Fibroblast of gingiva (primary cell): ENCODE results near the gene TMPRSS9.
"Not testable (repeated sequence)": the region's sequence is repeated elsewhere in the genome, so short reads cannot be mapped to it uniquely, and the experiment has no call there.

Source experiments
- DNase-seq: peaks from one replicate; pipeline ENCODE4 v3.0.0-alpha.2; 2011; ENCODE audit warnings: low read depth

Gene TMPRSS9

DNA sequence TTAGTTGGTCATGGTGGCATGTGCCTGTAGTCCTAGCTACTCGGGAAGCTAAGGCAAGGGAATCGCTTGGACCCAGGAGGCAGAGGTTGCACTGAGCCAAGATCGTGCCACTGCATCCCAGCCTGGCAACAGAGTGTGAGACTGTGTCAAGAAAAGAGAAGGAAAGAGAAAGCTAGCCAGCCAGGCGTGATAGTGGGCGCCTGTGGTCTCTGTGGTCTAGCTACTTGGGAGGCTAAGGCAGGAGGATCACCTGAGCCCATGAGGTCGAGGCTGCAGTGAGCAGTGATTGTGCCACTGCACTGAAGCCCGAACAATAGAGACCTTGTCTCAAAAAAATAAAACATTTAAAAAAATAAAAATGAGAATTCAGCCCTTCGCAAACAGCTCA lies 34.0 kb downstream of the TMPRSS9 start:
- no peak for DNase-seq

DNA sequence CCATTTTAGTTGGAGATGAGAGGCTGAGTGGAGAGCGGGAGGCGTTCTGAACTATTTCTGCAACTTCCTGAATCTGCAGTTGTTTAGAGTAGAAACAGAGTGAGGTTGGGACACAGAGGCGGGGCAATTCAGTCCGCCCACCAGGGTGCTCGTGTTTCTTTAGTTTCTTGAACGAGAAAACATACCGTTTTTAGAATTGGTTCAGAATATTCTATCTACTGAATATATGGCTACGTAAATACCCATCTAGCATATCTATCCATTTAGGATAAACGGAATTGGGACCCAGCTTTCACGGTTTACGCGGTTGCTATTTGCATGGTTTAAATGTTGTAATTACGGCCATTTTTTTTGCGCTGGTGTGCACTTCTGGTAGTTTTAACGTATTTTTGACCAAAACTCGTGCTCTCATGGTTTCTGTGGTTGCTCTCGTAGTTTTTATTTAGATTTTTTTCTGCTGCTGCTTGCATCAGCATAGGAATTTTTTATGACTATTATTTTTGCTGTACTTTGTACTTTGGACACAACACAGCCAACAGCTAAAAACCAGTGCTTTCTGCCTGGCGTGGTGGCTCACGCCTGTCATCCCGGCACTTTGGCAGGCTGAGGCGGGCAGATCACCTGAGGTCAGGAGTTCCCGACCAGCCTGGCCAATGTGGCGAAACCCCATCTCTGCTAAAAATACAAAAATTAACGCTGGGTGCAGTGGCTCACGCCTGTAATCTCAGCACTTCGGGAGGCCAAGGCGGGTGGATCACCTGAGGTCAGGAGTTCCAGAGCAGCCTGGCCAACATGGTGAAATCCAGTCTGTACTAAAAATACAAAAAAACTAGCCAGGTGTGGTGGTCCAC lies 34.6 kb downstream of the TMPRSS9 start:
- no peak for DNase-seq

DNA sequence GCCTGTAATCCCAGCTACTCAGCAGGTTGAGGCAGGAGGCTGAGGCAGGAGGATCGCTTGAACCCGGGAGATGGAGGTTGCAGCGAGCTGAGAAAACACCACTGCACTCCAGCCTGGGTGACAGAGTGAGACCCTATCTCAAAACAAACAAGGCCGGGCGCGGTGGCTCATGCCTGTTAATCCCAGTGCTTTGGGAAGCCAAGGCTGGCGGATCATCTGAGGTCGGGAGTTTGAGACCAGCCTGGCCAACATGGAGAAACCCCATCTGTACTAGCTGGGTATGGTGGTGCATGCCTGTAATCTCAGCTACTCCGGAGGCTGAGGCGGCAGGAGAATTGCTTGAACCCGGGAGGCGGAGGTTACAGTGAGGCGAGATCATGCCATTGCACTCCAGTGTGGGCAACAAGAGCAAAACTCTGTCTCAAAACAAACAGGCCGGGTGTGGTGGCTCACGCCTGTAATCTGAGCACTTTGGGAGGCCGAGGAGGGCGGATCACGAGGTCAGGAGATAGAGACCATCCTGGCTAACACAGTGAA lies 35.3 kb downstream of the TMPRSS9 start:
- DNase-seq = not testable (repeated sequence)

- not testable (repeated sequence) for DNase-seq
These were observed 37.1 kb downstream of the TMPRSS9 start for GRCh38 chr19:2397173-2397572.

DNA sequence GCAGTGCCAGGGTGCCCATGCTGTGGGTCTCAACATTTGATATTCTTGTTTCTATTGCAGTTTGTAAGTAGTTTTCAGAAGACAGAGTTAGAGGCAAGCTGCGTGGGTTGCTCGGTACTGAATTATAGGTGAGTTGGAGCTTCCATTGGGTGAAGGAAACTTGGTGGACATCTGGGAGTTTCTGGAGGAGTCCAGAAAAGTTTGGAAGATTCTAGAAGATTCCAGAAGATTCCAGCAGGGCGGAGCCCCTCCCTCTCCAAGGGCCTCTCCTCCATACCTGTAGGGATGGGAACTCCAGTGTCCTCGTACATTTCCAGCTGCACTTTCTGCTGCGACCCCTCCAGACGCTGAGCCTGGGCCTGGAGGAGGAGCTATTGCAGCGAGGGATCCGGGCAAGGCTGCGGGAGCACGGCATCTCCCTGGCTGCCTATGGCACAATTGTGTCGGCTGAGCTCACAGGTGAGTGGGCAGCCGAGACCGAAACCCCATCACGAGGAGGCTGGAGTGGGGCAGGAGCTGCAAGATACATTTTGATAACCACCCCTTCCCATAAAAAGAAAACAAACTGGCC lies 38.8 kb downstream of the TMPRSS9 start:
- DNase-seq = no peak

GRCh38 chr19:2399582-2399981 lies 39.5 kb downstream of the TMPRSS9 start:
- DNase-seq = no peak

- DNase-seq = no peak
These were observed 48.2 kb downstream of the TMPRSS9 start for GRCh38 chr19:2408247-2408646.

- no peak for DNase-seq
These were observed 49.4 kb downstream of the TMPRSS9 start for GRCh38 chr19:2409352-2409912.

GRCh38 chr19:2410023-2410422 lies 50.0 kb downstream of the TMPRSS9 start:
- no peak for DNase-seq

DNA sequence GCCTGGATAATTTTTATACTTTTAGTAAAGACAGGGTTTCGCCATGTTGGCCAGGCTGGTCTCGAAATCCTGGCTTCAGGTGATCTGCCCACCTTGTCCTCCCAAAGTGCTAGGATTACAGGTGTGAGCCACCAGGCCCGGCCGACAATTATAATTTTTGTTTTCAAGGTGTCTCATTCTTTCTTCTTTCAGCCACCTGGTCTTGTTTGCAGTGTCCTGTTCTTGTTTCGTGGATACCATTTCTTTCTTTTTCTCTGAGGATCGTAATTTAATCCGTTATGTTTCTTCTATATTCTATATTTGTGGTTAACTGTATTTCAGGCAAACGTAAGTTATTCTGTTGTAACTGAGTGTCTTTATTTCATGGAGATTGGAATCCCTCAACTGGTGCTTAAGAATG lies 51.6 kb downstream of the TMPRSS9 start:
- no peak for DNase-seq

DNA sequence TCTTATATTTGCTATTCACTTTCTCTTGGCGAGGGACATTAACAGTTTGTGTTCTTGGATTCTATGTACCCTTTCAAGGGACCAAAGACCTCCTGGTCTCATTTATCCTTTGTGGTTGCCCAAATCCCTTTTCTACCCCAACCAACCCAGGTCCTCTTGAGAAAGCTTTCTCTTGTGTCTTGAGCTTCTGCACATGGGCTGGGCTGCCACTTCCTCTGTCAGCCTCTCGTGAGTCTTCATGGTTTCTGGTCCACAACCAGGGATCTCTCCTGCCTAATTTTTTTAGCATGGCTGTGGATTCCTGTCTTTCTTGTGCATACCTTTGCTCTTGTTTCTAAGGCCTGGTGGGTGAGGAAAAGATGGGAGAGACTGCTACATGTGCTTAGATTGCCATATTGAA lies 52.4 kb downstream of the TMPRSS9 start:
- DNase-seq = no peak

DNA sequence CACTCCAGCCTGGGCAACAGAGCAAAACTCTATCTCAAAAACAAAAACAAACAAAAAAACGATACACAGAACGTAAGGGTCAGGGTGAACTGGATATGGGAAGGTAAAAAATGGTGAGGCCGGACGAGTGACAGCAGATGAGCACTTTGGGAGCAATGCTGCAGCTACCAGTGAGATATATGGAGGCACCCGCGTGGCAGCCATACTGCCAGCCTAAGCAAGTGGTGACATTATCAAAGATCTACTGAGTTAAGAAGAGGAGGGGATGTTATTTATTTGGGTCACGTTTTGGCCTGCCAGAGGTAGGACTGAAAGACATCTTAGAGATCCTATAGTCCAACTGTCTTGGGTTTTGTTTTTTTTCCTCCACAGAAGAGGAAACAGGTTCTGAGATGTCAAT lies 53.1 kb downstream of the TMPRSS9 start:
- no peak for DNase-seq

- DNase-seq = no peak
These were observed 53.6 kb downstream of the TMPRSS9 start for GRCh38 chr19:2413629-2414028.

GRCh38 chr19:2415281-2415972 lies 55.4 kb downstream of the TMPRSS9 start:
- no peak for DNase-seq

GRCh38 chr19:2415973-2416319 lies 55.9 kb downstream of the TMPRSS9 start:
- no peak for DNase-seq

DNA sequence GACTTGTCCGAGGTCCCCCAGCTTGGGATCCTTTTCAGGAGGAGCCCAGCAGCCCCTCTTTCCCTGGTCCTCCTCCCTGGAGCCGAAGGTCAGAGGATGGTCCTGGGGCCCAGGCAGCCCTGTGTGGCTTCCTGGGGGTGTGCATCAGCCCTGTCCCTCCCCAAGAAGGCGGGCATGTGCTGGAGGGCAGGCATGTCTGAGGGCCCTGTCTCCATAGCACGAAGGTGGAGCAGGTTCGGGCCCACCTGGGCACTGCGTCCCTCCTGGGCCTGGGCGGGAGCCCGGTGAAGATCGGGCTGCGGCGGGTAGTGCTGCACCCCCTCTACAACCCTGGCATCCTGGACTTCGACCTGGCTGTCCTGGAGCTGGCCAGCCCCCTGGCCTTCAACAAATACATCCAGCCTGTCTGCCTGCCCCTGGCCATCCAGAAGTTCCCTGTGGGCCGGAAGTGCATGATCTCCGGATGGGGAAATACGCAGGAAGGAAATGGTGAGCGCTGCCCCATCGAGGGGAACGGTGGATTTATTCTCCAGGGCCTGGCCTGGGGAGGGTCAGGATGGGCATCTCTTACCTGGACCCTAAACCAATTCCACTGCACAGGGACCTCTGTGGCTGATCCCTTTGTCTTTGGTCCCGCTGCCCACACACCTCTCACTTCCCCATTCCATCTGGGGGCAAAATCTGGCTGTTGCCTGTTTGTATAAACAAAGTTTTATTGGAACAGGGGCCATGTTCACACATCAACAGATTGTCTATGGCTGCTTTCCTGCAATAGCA lies 56.4 kb downstream of the TMPRSS9 start:
- DNase-seq = no peak

DNA sequence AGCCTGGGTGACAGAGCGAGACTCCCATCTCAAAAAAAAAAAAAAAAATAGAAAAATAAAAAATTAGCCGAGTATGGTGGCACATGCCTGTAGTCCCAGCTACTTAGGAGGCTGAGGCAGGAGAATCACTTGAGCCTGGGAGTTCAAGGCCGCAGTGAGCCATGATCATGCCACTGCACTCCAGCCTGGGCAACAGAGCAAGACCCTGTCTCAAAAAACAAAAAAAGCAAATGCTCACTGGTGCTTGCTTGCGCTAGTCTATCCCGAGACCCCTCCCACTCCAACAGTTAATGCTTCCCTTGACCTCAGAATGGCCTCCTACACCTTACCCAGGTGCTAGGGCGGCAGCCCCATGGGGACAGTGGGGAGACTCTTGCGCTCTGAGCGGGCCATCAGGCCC lies 57.4 kb downstream of the TMPRSS9 start:
- DNase-seq = not testable (repeated sequence)

DNA sequence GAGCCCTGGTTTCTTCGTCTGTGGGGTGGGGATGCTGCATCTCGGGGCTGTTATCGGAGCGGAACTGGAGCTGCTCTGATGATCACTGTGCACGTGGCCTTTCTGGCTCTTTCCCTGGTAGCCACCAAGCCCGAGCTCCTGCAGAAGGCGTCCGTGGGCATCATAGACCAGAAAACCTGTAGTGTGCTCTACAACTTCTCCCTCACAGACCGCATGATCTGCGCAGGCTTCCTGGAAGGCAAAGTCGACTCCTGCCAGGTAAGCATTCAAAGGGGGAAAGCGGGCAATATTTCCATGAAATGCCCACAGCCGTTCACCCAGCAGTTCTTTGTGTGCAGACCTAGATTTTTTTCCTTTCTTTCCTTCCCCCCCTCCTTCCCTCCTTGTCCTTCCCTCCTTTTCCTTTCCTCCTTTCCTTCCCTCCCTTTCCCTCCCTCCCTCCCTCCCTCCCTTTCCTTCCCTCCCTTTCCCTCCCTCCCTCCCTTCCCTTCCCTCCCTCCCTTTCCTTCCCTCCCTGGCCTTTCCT lies 57.9 kb downstream of the TMPRSS9 start:
- no peak for DNase-seq

GRCh38 chr19:2419754-2420153 lies 59.7 kb downstream of the TMPRSS9 start:
- no peak for DNase-seq

DNA sequence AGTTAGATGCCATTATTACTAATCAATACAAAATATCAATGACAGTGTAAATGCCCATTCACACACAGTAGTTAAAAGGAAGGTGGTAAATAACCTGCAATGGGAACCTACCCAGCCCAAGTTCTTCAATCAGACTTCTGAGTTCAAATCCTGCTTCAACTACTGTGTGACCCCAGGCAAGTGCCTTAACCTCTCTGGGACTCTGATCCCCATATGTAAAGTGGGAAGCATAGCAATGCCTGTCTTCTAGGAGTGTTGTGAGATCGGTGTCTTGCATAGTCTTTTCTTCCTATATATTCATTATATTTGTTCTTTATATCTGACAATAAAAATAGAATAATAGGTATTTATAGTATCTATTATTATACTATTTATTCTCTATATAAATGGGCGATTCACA lies 60.4 kb downstream of the TMPRSS9 start:
- DNase-seq = no peak

- DNase-seq = no peak
These were observed 61.7 kb downstream of the TMPRSS9 start for GRCh38 chr19:2421581-2422306.
